Measurements from ENCODE around the gene TUBB. TPM values are rescaled to one million over a fixed set of nuclear protein-coding genes. Genes with fewer than 3 reads are reported as not detected.

The TUBB gene
- total RNA-seq, 2 experiments from 2014 or later, result 1,556 to 1,579 TPM

DNA sequence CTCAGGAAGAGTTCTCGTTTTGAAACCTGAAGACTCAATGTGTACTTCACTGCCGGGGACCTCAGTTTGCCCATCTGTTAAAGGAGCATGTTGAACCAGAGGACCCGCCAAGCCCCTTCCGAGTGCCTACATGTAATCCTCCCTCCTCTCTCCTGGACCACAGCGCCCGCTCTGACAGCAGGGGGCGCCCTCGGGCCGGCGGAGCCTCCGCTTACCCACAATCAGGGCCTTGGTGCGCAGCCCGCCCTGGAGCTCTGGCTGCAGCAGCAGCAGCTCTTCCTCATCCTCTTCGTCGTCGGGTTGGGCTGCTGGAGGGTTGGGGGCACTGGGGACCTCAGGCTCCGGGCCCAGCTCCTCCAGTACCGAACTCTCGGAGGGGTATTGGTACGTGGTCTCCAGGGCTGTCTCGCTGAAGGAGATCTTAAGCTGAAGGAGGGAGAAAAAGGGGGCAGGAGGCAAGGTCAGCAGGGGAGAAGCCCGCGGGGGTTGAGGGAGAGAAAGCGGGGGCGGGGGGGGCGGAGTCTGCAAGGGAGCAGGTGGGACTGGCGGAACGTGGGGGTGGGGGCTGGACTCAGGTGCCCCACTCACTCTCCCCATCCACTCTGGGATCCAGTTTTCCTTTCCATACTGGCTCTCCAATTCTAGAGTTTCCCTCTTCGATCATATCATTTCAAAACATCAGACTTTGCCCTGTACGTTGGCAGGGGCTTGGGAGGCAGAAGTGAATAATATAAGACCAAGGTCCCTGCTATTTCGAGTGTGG lies 41.0 kb upstream of the TUBB start:
- Mint-ChIP-seq H3K36me3 (ENCODE audit: low read depth) (peaks cover 74% of the 10 kb centered on the region), H3K27me3 (no peaks in the 10 kb centered on the region), H3K4me1 (ENCODE audit: low read depth) (peaks cover 11% of the 10 kb centered on the region), H3K4me3 (peak overlapping the region; percentile 88), H3K9me3 (no peaks in the 10 kb centered on the region), H3K27ac (peak overlapping the region; percentile 95)
- DNase-seq, result peak; percentile 92
- intact Hi-C loops (cut with micrococcal nuclease), result loop anchor here (2.0 kb wide), 1 partner anchor 52 kb away; no protein-coding TSS in a partner anchor
- TF ChIP-seq CTCF (IDR thresholded peaks at IDR 0.05), result peak; percentile 97
- ChIA-PET POLR2A (interaction anchor here (0.6 to 15.7 kb wide), 6 partner anchors 9 to 205 kb away, joined by 3 to 500 read pairs (median 4); partner anchors contain the start of genes DDR1, MDC1, MRPS18B and TUBB), CTCF (interaction anchor here (0.6 to 18.6 kb wide), 33 partner anchors 10 to 412 kb away, joined by 3 to 704 read pairs (median 4); partner anchors contain the start of genes GNL1, GTF2H4, IER3 and MDC1)
- ATAC-seq, result peak; percentile 27

DNA sequence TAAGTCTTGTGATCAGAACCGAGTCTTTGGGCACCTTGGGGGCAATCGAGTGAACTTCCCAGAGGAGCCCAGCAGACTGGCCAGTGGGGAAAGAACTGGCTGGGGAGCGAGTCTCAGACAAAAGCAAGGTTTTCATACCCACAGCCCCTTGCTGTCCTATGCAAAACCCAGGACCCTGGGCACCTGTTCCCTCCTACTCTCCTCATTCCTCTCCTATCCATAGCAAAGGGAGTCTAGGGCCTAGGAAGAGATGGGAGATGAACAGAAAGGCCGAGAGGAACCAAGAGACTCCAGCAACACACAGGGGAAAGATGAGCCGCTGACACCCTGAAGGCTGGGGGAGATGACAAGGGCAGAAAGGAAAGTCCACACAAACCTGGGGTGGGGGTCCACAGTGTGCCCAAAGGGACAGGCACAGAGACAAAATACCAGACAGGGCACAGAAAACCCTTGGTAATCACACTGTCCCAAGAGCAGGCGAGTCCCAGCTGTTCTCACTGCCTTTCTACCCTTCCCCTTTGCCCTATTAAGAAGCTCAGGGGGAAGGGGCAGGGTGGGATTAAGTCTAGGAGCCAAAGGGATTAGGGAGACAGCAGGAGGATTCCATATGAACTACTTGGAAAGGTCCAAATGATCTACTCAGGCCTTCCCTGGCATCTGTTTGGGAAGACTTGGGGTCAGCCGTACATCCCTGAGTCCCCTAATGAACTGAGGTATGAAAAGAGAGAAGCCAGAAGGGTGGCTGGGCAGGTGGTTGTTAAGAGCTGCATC lies 40.2 kb upstream of the TUBB start:
- Mint-ChIP-seq H3K9me3 (no peaks in the 10 kb centered on the region), H3K27me3 (no peaks in the 10 kb centered on the region), H3K4me3 (peak overlapping the region; percentile 88), H3K36me3 (ENCODE audit: low read depth) (peaks cover 82% of the 10 kb centered on the region), H3K4me1 (ENCODE audit: low read depth) (peaks cover 11% of the 10 kb centered on the region), H3K27ac (peak overlapping the region; percentile 95)
- ATAC-seq (no peak), DNase-seq (no peak)
- CTCF ChIA-PET, result interaction anchor here (0.7 to 18.6 kb wide), 18 partner anchors 10 to 411 kb away, joined by 3 to 704 read pairs (median 5); partner anchors contain the start of genes GNL1, MDC1, NRM and TUBB
- POLR2A ChIA-PET, result interaction anchor here (1.0 to 15.7 kb wide), 8 partner anchors 8 to 66 kb away, joined by 3 to 500 read pairs (median 8); partner anchors contain the start of genes DHX16, MDC1, MRPS18B and TUBB
- no peak for TF ChIP-seq CTCF (IDR thresholded peaks at IDR 0.05)
- intact Hi-C loops (cut with micrococcal nuclease), result loop anchor here (2.0 to 5.0 kb wide), 3 partner anchors 51 to 132 kb away; partner anchors contain the start of genes MRPS18B and PPP1R10

- ATAC-seq (peak; percentile 1), DNase-seq (peak; percentile 45)
- POLR2A ChIA-PET, result interaction anchor here (0.5 to 15.7 kb wide), 12 partner anchors 9 to 133 kb away, joined by 3 to 500 read pairs (median 6); partner anchors contain the start of genes DHX16, IER3, MDC1 and MRPS18B
- Mint-ChIP-seq H3K36me3 (ENCODE audit: low read depth) (peaks cover 87% of the 10 kb centered on the region), H3K4me1 (ENCODE audit: low read depth) (peaks cover 5% of the 10 kb centered on the region), H3K9me3 (no peaks in the 10 kb centered on the region), H3K4me3 (peak overlapping the region; percentile 88), H3K27ac (peak overlapping the region; percentile 95), H3K27me3 (no peaks in the 10 kb centered on the region)
- no peak for TF ChIP-seq CTCF (IDR thresholded peaks at IDR 0.05)
- CTCF ChIA-PET, result interaction anchor here (1.2 to 18.6 kb wide), 4 partner anchors 9 to 138 kb away, joined by 3 to 704 read pairs (median 7); partner anchors contain the start of genes DHX16, MDC1 and TUBB
- intact Hi-C loops (cut with micrococcal nuclease), result loop anchor here (1.0 to 5.0 kb wide), 3 partner anchors 36 to 131 kb away; partner anchors contain the start of genes MDC1, MRPS18B and PPP1R10
Measured at GRCh38 chr6:30681766-30682142, 38.4 kb upstream of the TUBB start.

- ChIA-PET POLR2A (interaction anchor here (0.6 to 15.7 kb wide), 16 partner anchors 8 to 192 kb away, joined by 3 to 500 read pairs (median 5); partner anchors contain the start of genes IER3, MDC1, NRM and TUBB), CTCF (interaction anchor here (1.2 to 18.6 kb wide), 4 partner anchors 10 to 137 kb away, joined by 3 to 704 read pairs (median 7); partner anchors contain the start of genes DHX16, MDC1 and TUBB)
- ATAC-seq, result peak; percentile 69
- Mint-ChIP-seq H3K27ac (peak overlapping the region; percentile 95), H3K9me3 (no peaks in the 10 kb centered on the region), H3K4me1 (ENCODE audit: low read depth) (peaks cover 5% of the 10 kb centered on the region), H3K36me3 (ENCODE audit: low read depth) (peaks cover 83% of the 10 kb centered on the region), H3K4me3 (peak overlapping the region; percentile 88), H3K27me3 (no peaks in the 10 kb centered on the region)
- DNase-seq, result peak; percentile 95
- no peak for TF ChIP-seq CTCF (IDR thresholded peaks at IDR 0.05)
- intact Hi-C loops (cut with micrococcal nuclease), result loop anchor here (1.0 to 5.0 kb wide), 3 partner anchors 35 to 130 kb away; partner anchors contain the start of genes MDC1, MRPS18B and PPP1R10
Measured at GRCh38 chr6:30682143-30683117, 37.7 kb upstream of the TUBB start.

Data from activated CD8-positive, alpha-beta T cell treated with anti-CD3 and anti-CD28 coated beads for 36 hours (primary cell).